GM18858 (cell line): ENCODE measurements around the gene SFI1.
A peak's percentile ranks its signal among the peaks of the same experiment; 100 is the strongest.

Experiments
- ATAC-seq: cut with Tn5 transposase; IDR thresholded peaks from one replicate; pipeline ENCODE4 v1.9.1; 2021; ENCODE audit not compliant: unreplicated experiment

SFI1 gene

GRCh38 chr22:31661851-31662667 lies 165.7 kb downstream of the SFI1 start, which contains the start of gene PISD:
PISD (minus strand) TSS chr22:31662215; CDS start chr22:31662208, 7 bp downstream.
- ATAC-seq: peak; percentile 62

GRCh38 chr22:31662668-31663037 lies 166.3 kb downstream of the SFI1 start:
- no peak for ATAC-seq
